Stimulated activated effector memory CD8-positive, alpha-beta T cell treated with anti-CD3 and anti-CD28 coated beads, Interleukin-12 subunit alpha, Interleukin-12 subunit beta, amount 100 ng/mL, for 72 hours (primary cell): ENCODE measurements around the gene TMEM150B.
A peak's percentile ranks its signal among the peaks of the same experiment; 100 is the strongest.
"Not testable (repeated sequence)": the region's sequence is repeated elsewhere in the genome, so short reads cannot be mapped to it uniquely, and the experiment has no call there.

Experiments used
- ATAC-seq: fragments of 150-1000 bp; cut with Tn5 transposase; 2 replicates; pipeline ENCODE4 v1.10.0; 2021
- DNase-seq, 2 donors: peaks; one replicate each; pipeline ENCODE4 v3.0.0; 2021 to 2022; ENCODE audit warnings: low spot score in 2 of 2
- H3K27ac Mint-ChIP-seq: one replicate; pipeline ENCODE4 v1.8.0; 2022; ENCODE audit warnings: mild to moderate bottlenecking, mixed read lengths
- H3K36me3 Mint-ChIP-seq: one replicate; pipeline ENCODE4 v1.8.0; 2022; ENCODE audit warnings: mild to moderate bottlenecking, mixed read lengths
- H3K4me1 Mint-ChIP-seq: one replicate; pipeline ENCODE4 v1.8.0; 2022; ENCODE audit warnings: mixed read lengths
- H3K4me3 Mint-ChIP-seq: one replicate; pipeline ENCODE4 v1.8.0; 2022; ENCODE audit warnings: mild to moderate bottlenecking, mixed read lengths
- H3K9me3 Mint-ChIP-seq: one replicate; pipeline ENCODE4 v1.8.0; 2022; ENCODE audit warnings: mixed read lengths

The TMEM150B gene

DNA sequence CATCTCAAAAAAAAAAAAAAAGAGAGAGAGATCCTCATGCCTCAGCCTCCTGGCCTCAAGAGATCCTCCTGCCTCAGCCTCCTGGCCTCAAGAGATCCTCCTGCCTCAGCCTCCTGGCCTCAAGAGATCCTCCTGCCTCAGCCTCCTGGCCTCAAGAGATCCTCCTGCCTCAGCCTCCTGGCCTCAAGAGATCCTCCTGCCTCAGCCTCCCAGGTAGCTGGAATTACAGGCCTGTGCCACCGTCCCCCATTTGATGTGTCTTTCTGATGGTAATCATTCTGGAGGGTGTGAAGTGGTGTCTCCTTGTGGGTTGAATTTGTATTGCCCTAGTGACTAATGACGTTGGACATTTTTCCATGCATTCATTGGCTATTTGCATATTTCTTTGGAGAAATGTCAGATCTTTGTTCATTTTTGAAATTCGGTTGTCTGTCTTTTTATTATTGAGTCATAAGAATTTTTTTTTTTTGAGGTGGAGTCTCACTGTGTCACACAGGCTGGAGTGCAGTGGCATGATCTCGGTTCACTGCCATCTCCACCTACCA is 3.7 kb upstream of the TMEM150B start:
- H3K4me3 Mint-ChIP-seq, H3K36me3 Mint-ChIP-seq, H3K27ac Mint-ChIP-seq, H3K4me1 Mint-ChIP-seq, DNase-seq, H3K9me3 Mint-ChIP-seq, ATAC-seq: not testable (repeated sequence)

DNA sequence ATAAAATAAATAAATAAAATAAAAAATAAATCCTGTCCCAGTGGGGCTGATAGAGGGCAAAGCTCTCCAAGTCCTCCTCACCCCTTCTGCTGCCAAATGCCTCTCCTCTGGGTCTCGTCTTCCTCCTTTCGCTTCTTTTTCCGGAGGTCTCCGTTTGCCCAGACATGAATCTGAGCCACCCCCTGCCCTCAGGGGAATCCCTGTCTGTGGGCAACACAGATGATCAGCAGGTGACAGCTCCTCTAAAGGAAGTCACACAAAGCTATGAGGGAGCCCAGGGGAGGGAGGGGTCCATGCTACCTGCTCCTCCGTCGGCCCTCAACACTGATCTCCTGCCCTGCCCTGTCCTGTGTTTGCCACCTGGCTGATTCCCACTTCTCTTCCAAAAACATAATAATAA is 479 bp downstream of the TMEM150B start:
- ATAC-seq (no peak), DNase-seq (no peak)
- Mint-ChIP-seq H3K9me3 (no peaks in the 10 kb centered on the region), H3K4me1 (peaks cover 9% of the 10 kb centered on the region), H3K4me3 (no peak overlapping the region), H3K36me3 (no peaks in the 10 kb centered on the region), H3K27ac (peak overlapping the region; percentile 34)

DNA sequence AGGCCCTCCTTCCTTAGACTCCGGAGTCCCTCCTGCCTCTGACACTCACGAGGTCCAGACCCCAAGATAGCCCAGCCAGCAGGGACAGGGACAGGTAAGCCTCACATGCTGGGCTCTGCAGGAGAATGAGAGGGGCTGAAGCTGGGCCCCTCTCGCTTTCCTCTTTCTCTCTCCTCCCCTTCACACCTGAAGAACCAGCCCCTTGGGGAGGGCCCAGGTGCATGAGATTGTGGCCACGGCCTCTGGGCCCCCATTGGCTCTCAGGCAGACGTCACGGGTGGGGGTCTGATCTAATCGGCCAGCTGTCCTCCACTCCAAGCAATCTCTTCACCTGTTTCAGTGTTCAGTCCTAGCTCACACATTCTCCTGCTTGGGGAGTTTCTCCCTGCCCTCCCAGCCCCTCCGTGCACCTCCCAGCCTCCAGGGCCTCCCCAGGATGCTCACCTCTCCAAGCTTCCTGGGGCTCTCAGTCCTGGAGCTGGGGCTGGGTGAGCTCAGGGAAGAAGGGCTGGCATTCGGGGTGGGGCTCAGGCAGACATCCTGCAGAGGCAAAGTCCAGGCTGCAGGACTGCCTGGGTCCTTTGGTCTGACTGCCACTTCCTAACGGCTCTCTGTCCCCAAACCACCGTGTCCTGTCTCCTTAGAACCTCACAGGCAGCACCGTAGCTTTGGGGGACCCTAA is 2.8 kb downstream of the TMEM150B start:
- H3K36me3 Mint-ChIP-seq: no peaks in the 10 kb centered on the region
- DNase-seq: no peak
- peaks cover 9% of the 10 kb centered on the region for H3K4me1 Mint-ChIP-seq
- H3K27ac Mint-ChIP-seq: peak overlapping the region; percentile 33
- ATAC-seq: peak; percentile 45
- H3K9me3 Mint-ChIP-seq: no peaks in the 10 kb centered on the region
- no peak overlapping the region for H3K4me3 Mint-ChIP-seq

DNA sequence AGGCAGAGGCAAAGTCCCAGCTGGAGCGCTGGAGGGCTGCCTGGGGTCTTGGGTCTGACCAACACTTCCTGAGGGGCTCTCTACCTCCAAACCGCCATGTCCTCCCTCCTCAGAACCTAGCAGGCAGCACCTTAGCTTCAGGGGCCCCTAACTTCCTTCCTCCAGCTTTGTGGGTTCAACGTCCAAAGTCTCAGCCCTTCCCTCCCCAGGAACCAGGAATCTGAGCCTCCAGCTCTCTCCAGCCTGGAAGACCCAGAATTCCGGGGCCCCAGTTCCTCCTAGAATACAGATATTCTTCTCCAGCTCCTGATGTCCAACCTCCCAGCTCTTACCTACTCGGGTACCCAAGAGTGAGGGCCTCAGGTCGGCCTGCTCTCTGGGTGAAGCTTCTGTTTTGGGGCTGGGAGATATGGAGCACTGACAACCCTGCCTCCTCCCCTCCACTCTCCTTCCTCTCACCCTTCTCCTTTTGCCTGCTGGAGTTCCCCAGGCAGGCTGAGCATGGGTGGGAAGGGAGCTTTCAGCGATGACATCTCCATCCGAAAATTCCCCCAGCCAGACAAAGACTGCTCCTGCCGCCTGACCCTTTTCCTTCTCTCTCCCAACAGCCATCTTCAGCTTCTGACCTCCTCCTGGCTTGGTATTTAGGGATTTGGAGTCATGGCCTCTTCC is 3.5 kb downstream of the TMEM150B start:
- Mint-ChIP-seq H3K27ac (peak overlapping the region; percentile 33), H3K9me3 (no peaks in the 10 kb centered on the region), H3K4me1 (peaks cover 9% of the 10 kb centered on the region), H3K4me3 (no peak overlapping the region), H3K36me3 (no peaks in the 10 kb centered on the region)
- DNase-seq: no peak
- ATAC-seq: no peak

DNA sequence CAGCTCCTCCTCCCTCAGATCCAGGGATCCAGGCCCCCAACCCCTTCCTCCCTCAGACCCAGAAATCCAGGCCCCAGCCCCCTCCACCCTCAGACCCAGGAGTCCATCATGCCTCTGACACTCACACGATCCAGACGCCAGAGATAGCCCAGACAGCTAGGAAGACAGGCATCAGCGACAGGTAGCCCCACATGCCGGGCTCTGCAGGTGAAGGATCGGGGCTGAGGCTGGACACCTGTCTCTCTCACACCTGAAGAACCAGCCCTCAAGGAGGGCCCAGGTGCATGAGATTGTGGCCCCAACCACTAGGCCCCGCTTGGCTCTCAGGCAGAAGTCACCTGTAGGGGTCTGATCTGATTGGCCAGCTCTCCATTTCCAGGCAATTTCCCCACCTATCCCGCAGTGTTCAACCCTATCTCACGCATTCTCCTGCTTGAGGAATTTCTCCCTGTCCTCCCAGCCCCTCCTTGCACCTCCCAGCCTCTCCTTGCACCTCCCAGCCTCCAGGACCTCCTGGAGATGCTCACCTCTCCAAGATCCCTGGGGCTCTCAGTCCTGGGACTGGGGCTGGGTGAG is 4.2 kb downstream of the TMEM150B start:
- H3K4me3 Mint-ChIP-seq: no peak overlapping the region

DNA sequence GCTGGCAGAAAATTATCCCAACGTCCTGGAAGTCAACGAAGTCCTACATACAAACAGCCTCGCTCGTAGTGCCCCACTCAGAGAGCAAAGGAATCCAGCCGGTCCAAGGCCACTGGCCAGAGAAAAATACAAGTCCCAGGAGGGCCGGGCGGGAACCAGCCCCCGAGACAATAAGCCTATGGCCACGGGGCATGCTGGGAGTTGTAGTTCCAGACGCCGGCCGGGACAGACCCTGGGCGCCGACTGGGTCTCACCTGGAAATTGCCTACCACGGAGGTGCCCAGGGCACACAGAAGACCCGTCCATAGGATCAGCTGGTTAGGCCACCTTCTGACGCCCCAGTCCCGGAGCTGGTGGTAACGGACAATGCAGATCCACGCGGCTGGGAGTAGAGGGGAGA is 5.4 kb downstream of the TMEM150B start:
- no peak for DNase-seq
- H3K4me1 Mint-ChIP-seq: peaks cover 9% of the 10 kb centered on the region
- no peaks in the 10 kb centered on the region for H3K9me3 Mint-ChIP-seq
- H3K4me3 Mint-ChIP-seq: no peak overlapping the region
- no peak overlapping the region for H3K27ac Mint-ChIP-seq
- no peaks in the 10 kb centered on the region for H3K36me3 Mint-ChIP-seq
- ATAC-seq: no peak

More for the DNA sequence above, 4.2 kb downstream of the TMEM150B start:
- ATAC-seq: no peak
- no peaks in the 10 kb centered on the region for H3K9me3 Mint-ChIP-seq
- no peaks in the 10 kb centered on the region for H3K36me3 Mint-ChIP-seq
- no peak for DNase-seq
- peaks cover 9% of the 10 kb centered on the region for H3K4me1 Mint-ChIP-seq
- no peak overlapping the region for H3K27ac Mint-ChIP-seq

DNA sequence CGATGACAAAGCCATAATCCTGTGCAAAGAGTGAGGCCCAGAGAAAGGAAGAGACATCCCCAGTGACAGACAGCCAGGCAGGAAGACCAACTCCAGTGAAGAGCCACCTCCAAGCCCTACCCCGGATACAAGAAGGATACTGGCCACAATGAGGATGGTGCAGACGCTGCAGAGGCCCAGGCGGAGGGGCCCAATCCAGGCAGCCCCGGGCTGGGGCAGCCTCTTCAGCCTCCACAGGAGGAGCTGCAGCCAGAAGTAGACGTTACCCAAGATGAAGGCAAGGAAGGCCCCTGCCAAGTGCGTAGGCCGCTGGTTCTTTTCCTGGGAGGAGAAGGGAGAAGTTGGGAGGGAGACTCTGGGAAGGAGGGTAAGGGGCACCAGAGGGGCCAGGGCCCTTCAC is 8.5 kb downstream of the TMEM150B start:
- Mint-ChIP-seq H3K36me3 (peaks cover 5% of the 10 kb centered on the region), H3K4me1 (peaks cover 2% of the 10 kb centered on the region), H3K9me3 (no peaks in the 10 kb centered on the region), H3K4me3 (no peak overlapping the region), H3K27ac (no peak overlapping the region)
- no peak for DNase-seq
- ATAC-seq: no peak

DNA sequence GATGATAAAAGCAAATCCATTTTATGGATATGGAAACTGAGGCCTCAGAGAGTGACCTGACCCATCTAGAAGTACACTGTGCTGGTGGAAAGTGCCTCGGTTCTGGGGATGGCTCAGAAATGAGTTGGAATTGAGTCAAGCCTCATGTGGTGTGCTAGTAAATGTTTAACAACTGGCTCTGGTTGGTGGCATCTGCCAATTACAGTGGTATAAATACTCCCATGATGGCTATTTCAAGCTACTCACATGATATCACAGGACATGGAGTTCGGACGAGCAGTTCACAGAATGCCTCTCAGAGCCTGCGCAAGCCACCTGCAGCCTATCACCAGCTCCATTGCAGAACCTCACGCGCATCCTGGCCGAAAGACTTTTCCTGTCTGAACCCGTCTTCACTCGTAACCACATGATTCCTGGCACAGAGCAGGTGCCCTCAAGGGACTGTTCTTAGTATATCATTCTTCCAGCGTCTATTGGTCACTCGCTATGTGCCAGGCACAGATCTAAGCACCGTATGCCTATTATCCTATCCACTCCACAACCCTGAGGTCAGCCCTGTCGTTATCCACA is 9.1 kb downstream of the TMEM150B start:
- ATAC-seq (no peak), DNase-seq (no peak)
- Mint-ChIP-seq H3K36me3 (peaks cover 5% of the 10 kb centered on the region), H3K4me1 (no peaks in the 10 kb centered on the region), H3K4me3 (no peak overlapping the region), H3K9me3 (no peaks in the 10 kb centered on the region), H3K27ac (no peak overlapping the region)

DNA sequence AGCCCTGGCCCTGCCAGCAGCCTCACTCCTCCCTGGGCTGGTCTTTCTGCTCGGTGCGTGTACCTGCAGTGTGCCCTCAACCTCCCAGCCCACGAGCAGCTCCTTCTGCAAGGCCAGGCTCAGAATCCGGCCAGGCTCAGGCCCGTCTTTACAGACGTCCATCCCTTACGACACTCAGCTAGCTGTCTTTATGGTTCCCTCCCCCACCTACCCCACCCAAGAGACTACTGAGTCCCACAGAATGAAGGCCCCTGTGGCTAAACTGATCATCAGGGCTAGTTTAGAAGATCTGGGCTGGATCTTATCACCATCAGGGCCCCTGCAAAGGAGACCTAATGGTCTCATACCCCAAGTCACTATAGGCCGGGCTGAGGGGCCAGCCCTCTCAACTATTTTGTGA is 10.7 kb downstream of the TMEM150B start:
- H3K4me1 Mint-ChIP-seq: no peaks in the 10 kb centered on the region
- peaks cover 5% of the 10 kb centered on the region for H3K36me3 Mint-ChIP-seq
- H3K4me3 Mint-ChIP-seq: no peak overlapping the region
- DNase-seq (no peak), ATAC-seq (no peak)
- no peaks in the 10 kb centered on the region for H3K9me3 Mint-ChIP-seq
- H3K27ac Mint-ChIP-seq: peak overlapping the region; percentile 76

DNA sequence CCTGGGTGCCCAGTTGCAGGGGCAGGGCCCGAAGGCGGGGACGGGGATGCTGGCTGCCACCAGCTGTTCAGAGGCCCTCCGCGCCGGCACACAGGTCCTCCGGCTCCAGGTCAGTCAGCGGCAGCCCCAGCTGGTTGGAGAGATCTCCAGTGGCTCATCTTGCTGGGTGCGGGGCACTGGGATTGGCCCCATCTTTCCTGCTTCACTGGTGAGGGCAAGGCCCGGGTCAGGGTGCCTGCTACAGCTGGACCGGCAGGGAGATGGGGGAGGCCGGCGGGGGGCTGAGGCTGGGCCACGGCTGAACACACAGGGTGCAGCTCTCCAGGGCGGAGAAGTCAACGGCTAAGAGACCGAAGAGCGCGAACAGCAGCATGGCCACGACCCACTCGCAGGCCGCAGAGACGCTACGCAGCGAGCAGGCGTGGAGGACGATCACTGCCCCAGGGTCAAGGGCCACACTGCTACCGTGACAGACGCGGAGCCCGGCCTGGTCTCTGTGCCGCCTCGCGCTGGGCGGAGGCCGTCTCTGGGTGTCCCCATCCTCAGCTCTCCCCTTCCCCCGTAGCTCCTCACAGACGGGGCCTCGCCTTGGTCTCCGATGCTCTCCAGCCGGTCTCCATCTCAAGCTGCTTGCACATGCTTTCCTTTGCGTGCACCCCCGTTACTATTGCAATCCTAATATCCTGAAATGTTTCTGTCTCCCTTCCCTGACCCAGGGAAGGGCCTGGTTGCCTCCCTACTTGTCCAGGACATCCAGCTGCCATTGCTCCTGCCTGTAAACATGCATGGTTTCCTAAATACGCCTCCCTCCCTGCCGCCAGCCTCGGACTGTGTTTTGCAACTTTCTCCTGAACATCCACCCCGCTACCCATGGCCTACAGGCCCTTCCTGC is 12.3 kb downstream of the TMEM150B start:
- ATAC-seq (peak; percentile 29), DNase-seq (no peak)
- H3K36me3 Mint-ChIP-seq: peaks cover 9% of the 10 kb centered on the region
- H3K4me3 Mint-ChIP-seq: no peak overlapping the region
- no peaks in the 10 kb centered on the region for H3K4me1 Mint-ChIP-seq
- H3K27ac Mint-ChIP-seq: no peak overlapping the region
- no peaks in the 10 kb centered on the region for H3K9me3 Mint-ChIP-seq

DNA sequence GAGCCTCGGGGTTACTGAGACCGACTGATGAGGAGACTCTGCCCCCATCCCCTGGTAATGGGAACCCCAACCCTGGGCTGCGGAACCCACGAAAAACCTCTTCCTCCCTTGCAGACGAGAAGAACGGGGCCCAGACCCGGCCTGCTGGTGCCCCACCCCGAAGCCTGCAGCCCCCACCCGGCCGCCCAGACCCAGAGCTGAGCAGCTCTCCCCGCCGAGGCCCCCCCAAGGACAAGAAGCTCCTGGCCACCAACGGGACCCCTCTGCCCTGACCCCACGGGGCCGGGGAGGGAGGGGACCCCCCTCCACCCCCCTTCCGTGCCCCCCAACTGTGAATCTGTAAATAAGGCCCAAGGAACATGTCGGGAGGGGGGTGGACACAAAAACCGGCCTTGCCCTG is 13.3 kb downstream of the TMEM150B start:
- H3K9me3 Mint-ChIP-seq: no peaks in the 10 kb centered on the region
- no peak for DNase-seq
- no peaks in the 10 kb centered on the region for H3K4me1 Mint-ChIP-seq
- no peak for ATAC-seq
- no peak overlapping the region for H3K4me3 Mint-ChIP-seq
- peaks cover 15% of the 10 kb centered on the region for H3K36me3 Mint-ChIP-seq
- no peak overlapping the region for H3K27ac Mint-ChIP-seq

DNA sequence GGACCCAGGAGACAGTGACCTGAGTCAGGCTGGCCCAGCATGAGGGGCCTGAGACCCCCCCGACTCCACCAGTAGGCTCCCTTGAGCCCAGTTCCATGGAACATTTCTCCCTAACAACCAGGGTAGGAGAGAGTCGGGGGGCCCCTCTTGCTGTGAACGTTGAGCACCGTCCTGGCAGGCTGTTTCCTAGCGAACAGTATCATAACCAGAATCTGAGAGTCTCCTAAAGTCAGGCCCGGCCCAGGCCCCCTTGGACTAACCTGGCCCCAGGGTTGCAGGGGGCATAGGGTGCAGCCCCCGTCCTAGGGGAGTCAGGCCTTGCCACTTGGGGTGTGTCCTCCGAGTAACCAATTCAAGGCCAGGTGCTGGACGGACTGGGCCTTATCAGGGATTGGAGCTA is 13.7 kb downstream of the TMEM150B start:
- no peak overlapping the region for H3K4me3 Mint-ChIP-seq
- ATAC-seq (no peak), DNase-seq (no peak)
- no peaks in the 10 kb centered on the region for H3K9me3 Mint-ChIP-seq
- peaks cover 15% of the 10 kb centered on the region for H3K36me3 Mint-ChIP-seq
- no peak overlapping the region for H3K27ac Mint-ChIP-seq
- H3K4me1 Mint-ChIP-seq: no peaks in the 10 kb centered on the region

DNA sequence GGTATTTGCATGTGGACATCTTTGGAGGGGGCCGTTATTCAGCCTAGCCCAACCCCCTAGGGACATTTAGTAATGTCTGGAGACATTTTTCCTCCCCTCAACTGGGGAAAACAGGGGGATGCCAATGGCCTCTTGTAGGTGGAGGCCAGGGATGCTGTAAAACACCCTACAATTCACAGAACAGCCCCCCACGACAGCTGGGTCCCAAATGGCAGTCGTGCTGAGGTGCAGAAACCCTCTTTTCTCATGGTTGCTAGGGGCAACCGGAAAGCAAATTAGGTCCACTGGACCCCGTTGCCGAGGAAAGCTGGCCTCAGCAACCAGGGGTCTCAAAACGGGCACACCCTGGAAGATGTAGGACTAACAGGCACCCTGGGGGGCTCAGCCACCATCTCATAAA is 14.6 kb downstream of the TMEM150B start:
- H3K4me3 Mint-ChIP-seq: no peak overlapping the region
- H3K9me3 Mint-ChIP-seq: no peaks in the 10 kb centered on the region
- H3K4me1 Mint-ChIP-seq: no peaks in the 10 kb centered on the region
- ATAC-seq (no peak), DNase-seq (no peak)
- no peak overlapping the region for H3K27ac Mint-ChIP-seq
- H3K36me3 Mint-ChIP-seq: peaks cover 15% of the 10 kb centered on the region

DNA sequence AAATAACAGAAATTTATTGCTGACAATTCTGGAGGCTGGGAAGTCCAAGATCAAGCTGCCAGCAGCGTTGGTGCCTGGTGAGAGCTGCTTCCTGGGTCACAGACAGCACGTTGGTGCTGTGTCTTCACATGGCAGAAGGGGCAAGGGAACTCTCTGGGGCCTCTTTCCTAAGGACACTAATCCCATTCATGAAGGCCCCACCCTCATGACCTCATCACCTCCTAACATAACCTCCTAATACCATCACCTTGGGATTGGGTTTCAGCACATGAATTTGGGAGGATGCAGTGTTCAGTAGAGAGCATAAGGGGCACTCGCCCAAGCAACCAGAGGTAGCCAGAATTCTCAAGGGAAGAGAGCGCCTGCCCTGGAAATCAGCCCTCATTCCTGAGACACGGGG is 15.7 kb downstream of the TMEM150B start:
- Mint-ChIP-seq H3K27ac (no peak overlapping the region), H3K9me3 (no peaks in the 10 kb centered on the region), H3K36me3 (peaks cover 14% of the 10 kb centered on the region), H3K4me1 (no peaks in the 10 kb centered on the region), H3K4me3 (no peak overlapping the region)
- DNase-seq (no peak), ATAC-seq (no peak)

DNA sequence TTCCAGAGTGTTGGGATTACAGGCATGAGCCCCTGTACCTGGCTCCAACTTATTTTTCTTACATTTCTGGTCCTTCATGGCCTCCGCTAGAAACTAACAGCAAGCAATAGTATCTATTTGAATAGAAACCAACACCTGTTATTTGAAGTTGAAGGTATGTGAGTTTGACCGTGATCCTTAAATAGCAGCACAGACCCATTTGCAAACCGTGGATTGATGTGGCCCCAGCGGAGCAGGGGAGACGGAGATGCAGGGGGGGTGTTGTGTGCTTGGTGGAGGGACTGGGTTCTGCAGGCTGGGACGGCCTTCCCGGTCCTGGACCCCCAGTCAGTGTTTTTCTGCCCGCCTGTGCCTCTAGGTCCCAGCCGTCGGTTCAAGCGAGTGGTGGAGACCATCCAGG is 16.9 kb downstream of the TMEM150B start:
- H3K9me3 Mint-ChIP-seq: no peaks in the 10 kb centered on the region
- H3K27ac Mint-ChIP-seq: no peak overlapping the region
- ATAC-seq (no peak), DNase-seq (no peak)
- no peak overlapping the region for H3K4me3 Mint-ChIP-seq
- H3K4me1 Mint-ChIP-seq: no peaks in the 10 kb centered on the region
- peaks cover 10% of the 10 kb centered on the region for H3K36me3 Mint-ChIP-seq
